Measurements from ENCODE around the gene DENND5B.
"Not testable (repeated sequence)": the region's sequence is repeated elsewhere in the genome, so short reads cannot be mapped to it uniquely, and the experiment has no call there.

The DENND5B gene

DNA sequence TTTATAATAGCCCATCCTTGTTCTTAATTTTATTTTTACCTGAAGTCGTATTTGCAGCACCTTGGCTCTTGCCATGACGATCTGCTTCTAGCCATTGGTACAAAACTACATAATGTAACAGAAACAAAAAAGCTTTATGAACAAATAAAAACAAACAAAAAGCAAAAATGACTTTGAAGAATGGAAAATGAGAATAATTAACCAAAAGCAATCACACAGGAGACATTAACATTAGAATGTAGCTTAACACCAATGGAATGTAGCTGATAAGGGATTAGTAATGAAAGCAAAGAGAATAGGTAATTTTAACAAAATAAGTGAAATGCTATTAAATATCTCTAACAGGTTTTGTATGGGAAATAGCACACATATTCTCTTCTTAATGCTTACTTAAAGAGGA, 91.4 kb downstream of the DENND5B start:
- no peak for DNase-seq

DNA sequence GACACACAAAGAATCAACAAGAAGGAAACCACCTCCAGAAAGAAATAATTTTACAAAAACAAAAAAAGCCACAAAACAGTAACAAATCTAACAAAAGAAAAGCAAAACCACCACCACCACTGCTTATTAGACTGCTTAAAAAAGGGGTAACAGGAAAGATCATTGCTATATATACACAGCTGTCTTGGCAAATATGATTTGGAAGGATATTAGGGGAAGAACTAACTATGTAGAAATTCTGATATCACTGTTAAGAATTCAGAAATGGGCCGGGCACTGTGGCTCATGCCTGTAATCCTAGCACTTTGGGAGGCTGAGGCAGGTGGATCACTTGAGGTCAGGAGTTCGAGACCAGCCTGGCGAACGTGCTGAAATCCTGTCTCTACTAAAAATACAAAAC, 92.5 kb downstream of the DENND5B start:
- DNase-seq, result no peak

DNA sequence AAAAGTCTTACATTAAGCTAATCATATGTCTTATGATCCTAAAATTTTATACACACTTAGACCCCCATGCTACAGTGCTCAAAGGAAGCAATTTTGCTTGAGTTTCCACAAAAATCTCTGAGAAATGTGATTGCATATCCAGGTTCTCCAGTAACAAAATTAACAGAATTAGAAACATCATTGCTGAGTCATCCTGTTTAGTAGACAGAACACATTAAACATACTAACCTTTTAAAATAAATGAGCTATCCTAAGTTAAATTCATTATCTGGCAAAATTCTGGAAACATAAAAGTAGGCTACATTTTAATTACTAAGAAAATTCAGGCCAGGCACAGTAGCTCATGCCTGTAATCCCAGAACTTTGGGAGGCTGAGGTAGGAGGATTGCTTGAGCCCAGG, 94.7 kb downstream of the DENND5B start:
- DNase-seq, result no peak

DNA sequence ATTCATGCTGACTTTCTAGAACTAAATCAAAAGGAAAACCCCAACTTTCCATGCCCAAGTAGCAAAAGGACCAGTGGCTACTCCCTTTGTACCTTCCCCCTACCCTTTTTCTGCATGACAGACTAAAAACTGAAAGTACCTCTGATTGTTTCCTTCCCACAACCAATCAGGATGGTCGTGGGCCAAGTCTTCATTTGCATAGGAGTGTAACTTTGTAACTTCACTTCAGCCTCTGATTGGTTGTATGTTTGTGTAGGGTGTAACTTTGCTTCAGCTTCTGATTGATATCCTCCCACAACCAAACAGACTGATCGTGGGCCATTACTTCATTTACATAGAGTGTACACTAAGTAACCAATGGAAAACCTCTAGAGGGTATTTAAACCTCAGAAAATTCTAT, 96.5 kb downstream of the DENND5B start:
- DNase-seq, result no peak

DNA sequence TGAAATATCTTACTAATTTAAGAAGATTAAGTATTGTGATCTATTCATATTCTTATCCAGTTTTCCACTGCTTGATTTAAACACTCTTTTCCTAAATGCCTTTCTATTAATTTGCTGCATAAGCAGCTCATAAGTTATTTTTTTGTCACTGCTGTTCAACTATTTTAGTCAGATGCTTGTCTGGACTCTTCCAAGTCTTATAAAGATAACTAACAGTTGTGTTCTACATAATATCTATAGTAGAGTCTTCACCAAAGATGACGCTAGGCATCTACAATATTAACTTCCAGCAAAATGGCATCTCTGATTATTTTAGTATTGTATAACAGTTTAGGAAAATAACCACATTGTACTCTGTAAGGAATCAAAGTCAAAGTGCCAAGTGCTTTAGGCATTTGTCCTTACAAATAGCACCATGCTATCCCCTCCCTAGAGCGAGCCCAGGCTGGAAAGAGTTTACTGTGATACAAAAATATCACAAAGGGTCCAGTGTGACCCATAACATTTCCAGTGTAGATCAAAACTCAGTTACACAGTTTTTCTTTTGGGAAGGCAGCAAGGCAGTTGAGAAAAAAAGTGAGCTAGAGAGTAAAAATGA, 98.2 kb downstream of the DENND5B start:
- DNase-seq, result no peak

DNA sequence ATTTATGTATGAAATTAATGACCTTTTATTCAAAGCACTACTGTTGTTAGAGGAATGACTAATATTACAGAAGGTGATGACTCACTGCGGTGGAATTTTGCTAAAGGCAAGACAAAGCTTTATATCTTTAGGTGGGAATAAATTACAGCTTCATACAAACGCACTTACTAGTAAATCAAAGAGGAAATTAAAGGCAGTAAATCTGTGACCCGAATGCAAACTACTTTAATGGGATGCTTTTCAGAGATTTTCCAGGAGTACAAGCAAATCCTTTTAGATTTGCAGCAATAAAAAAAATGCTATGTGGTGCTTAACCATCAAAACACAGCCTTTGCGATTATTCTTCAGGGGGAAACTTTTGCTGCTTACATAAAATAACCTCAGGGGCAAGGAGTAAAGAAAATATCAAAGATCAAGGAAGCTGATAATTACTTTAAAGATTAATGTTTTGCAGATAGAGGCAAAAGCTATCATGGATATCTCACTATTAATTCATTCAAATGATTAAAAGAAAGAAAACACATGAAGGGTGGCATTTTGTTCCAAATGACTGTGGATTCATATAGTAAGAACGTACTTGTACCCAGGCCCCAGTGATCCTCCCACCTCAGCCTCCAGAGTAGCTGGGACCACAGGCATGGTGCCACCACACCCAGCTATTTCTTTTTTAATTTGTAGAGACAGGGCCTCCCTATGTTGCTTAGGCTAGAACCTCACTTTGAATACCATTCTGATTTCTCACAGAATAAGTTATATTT, 98.9 kb downstream of the DENND5B start:
- DNase-seq, result no peak

DNA sequence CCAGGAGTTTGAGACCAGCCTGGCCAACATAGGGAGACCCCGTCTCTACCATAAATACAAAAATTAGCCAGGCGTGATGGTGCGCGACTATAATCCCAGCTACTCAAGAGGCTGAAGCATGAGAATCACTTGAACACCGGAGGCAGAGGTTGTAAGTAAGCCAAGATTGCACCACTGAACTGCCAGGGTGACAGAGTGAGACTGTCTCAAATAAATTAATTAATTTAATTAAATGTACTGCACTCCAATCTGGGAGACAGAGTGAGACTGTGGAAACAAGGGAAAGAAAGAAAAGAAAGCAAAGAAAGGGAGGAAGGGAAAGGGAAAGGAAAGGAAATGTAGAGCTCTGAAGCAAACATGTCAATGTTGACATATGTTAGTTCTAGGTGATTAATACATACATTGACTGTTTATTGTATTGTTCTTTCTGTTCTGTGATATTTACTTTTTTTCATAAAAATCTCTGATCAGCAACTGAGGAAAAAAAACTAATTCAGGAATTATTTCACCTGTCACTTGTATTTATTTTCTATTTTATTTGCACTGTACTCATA, 99.6 kb downstream of the DENND5B start:
- no peak for DNase-seq

DNA sequence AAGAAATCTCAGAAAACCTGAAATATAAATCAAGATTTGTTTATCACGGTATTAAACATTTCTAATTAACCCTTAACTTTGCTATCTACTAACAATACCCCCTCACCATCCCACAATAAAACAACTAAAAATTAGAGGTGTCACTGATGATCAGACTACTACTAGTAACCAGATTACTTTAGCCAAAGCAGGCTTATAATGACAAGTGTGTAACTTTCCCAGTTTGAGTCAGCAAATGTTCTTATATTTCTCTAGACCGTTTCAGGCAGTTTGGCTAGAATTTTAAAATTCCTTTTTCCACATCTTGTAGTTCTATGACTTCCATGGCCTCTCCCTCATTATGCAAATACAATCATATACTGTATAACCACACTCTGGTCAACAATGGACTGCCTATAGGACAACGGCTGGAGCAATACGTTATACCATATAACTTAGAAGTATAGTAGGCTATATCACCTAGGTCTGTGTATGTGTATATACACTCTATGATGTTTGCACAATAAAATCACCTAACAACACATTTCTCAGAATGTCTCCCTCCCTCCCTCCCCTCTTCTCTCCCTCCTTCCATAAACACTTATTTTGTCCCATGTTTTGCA, 102.1 kb downstream of the DENND5B start:
- DNase-seq, result no peak

DNA sequence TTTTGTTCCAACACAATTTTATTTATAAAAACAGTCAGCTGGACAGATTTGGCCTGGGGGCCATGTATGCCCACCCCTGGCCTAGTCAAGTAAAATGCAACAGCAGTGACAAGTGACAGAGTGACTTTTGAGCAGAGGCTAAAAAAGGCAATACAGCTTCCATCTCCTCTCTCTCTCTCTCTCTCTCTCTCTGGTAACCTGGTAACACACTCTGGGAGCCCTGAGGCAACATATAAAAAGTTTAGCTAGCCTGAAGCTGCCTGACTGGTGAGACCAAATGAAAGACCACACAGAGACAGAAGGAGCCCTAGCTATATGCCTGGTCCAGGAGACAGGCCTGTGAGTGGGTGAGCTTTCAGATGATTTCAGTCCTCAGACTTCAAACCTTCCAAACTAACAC, 105.4 kb downstream of the DENND5B start:
- DNase-seq, result no peak

DNA sequence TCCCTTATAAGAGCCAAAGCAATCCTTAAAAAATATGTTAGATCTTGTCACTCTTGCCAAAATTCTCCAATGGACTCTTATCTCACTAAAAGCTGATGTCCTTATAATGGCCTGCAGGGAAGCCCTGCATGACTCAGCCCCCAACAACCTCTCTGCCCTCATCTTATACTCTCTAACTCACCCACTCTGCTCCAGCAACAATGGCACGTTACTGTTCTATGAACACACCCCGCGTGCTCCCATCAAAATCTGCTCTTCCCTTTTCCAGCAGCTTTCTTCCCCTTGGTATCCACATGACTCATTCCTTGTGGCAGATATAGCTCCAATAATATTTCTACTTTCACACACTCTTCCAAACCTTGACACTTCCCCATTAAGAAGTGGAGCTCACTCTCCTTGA, 108.1 kb downstream of the DENND5B start:
- no peak for DNase-seq

DNA sequence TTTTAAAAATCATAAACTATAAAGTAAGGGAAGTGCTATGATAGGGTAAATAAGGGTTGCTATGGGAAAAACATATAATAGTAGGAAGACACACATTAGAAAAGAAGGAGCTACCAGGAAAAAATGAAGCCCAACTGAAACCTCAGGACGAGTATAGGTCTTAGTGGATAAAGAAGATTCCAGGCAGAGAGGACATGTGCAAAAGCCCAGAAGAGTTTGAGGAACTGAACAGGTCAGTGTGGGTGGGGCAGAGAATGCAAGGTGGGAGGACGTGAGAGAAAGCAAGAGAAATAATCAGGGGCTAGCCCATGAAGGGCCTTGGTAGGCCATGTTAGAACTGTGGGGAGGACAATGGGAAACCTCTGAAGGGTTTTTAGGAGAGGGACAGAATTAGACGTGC, 109.5 kb downstream of the DENND5B start:
- no peak for DNase-seq

DNA sequence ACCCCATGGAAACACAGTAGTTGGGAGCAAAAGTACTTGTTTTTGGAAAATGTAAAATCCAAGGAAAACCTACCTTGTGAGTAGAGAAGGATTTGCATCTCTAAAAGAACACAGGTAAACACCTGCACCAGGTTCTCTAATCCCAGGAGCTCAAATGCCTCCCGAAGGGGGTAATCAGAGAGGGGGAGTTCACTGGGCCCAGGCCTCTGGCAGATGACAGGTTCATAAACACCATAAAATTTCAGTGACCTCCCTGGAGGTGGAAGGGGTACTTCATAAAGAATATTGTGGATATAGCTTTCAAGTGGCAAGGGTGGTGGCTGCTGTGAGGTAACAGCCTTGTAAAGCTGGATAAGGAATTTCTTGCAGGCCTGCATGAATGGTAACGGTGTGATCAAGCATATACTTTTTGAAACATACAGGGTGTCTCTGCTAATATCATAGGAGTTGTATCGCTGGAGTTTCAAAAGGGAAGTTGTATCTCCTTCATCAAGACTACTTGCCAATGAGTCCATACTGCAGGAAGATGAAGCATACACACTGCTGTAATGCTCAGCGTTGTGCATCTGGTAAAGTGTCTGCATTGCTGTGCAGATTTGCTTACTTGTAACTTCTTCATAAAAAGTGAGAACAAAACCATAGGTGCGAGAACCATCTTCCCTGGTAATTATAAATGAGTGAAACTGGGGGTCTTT, 111.3 kb downstream of the DENND5B start:
- DNase-seq, result no peak

DNA sequence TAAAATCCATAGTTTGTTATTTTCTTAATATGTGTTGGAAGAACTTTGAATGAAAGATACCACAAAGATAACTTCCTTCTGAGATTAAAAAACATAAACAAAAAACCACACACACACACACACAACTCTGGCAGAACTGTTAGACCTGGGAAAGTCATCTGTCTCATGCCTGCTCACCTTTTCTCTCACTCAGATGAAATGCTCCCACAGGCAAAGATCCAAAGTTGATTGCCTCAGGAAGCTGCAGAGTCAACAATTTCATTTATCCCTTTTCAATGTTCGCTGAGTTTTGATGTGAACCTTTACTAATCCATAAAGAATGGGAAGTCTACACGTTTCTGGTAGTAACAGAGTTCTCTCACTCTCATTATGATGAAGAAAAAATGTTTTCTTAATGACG, 112.0 kb downstream of the DENND5B start:
- no peak for DNase-seq

DNA sequence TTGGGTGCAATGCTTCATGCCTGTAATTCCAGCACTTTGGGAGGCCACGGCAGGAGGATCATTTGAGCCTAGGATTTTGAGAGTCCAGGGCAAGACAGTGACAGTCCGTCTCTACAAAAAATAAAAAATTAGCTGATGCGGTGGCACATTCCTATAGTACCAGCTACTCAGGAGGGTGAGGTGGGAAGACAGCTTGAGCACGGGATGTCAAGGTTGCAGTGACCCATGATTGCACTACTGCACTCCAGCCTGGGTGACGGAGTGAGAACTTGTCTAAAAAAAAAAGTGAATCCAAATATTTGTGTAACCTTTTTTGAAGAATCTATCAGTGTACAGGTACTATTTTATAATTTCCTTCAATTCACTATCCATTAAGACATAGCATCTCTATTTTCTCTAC, 112.5 kb downstream of the DENND5B start:
- no peak for DNase-seq

DNA sequence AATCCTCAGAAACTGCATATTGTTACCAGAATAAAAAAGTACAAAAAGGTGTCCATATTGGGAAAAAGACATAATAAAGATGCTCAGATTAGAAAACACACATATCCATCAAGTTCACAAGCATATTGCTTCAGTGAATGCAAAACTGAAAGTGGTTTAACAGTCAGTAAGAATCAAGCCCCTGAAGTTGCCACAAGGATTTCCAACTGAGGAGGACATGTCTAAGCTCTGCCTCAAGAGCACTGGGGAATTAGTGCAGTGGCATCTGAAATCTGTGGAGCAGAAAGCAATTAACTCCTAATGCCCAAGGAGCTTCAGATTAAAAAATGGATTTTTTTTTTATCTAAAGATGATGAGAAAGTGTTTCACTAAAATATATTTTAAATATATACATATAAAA, 113.2 kb downstream of the DENND5B start:
- no peak for DNase-seq

DNA sequence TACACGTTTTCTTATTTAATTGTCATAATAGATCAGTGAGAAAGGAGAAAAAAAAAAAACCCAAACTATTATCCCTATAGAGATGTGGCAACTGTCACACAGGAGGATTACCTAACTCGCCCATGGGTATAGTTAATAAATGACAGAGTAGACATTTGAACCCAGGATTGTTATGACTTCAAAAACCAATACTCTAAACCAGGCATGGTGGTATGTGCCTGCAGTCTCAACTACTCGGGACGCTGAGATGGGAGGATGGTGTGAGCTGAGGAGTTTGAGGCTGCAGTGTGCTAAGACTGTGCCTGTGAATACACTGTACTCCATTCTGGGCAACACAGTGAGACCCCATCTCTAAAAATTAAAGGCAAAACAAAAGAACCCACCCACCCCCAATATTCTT, 114.5 kb downstream of the DENND5B start:
- no peak for DNase-seq

DNA sequence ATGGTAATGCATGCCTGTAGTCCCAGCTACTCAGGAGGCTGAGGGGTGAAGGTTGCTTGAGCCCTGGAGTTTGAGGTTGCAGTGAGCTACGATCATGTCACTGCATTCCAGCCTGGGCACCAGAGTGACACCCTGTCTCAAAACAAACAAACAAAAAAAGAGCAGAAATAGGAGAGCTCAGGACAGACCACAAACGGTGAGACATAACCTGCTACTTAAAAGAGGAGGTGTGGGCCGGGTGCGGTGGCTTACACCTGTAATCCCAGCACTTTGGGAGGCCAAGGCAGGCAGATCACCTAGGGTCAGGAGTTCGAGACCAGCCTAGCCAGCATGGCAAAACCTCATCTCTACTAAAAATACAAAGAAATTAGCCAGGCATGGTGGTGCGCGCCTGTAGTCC, 115.3 kb downstream of the DENND5B start:
- DNase-seq, result not testable (repeated sequence)

DNA sequence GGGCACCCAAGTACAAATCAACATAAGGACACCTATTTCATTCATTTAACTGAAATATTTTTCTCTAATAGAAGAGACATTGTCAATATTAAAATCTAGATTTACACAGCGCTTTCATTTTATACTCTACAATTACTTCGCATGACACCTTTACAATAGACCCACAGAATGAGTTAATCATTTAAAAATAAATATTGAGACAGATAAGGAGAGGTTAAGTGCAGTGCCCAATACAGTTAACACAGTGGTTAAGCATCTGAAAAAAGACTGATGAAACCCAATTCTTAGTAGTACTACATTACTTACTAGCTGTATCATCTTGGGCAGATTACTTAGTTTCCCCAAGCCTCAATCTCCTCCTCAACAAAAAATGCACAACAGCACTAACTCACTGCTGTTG, 116.2 kb downstream of the DENND5B start:
- DNase-seq, result no peak

DNA sequence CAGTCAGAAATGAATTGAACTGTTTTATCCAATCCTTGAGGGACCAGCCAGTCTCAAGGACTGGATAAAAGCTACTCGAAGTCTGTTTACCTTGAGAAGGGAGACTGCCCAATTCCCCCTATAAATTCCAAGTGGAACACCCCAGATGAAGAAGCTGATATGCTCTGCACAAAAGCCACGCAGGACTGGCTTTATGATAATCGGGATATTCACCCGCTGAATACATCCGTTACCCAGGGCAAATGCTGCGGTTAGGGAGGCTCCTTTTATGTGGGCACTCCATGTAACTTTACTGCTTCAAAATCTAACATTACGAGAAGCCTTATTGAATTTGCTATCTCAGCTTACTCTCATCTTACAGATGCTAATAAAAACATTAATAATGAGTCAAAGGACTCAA, 119.1 kb downstream of the DENND5B start:
- DNase-seq, result no peak

DNA sequence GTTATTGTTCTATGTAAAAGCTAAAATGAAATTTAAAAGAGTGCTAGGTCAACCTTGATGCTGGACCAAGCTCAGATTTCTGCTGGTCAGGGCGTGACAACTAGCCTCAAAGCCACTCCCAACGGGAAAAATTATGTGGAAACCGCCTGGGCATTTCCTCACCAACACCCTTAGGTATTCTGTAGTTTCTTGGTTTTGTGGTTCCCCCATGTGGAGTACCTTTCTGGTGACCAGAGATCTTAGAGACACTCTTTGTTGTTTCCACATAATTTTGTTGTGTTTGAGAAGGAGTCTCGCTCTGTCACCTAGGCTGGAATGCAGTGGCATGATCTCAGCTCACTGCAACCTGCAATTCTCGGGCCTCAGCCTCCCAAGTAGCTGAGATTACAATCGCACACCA, 119.9 kb downstream of the DENND5B start:
- no peak for DNase-seq

DNA sequence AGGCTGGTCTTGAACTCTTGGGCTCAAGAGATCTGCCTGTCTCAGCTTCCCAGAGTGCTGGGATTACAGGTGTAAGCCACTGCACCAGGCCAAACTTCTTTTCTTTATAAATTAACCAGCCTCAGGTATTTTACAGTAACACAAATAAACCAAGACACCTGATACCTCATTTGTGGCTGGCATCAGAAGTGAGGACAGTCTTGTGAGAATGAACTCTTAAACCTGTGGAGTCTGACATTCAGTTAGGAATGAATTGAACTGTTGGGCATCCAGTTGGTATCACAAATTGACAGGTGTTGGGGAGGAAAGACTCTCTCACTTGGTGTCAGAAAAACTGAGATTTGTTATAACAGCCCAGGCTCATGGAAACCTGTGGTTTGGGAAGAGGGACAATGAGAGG, 120.5 kb downstream of the DENND5B start:
- DNase-seq, result no peak

DNA sequence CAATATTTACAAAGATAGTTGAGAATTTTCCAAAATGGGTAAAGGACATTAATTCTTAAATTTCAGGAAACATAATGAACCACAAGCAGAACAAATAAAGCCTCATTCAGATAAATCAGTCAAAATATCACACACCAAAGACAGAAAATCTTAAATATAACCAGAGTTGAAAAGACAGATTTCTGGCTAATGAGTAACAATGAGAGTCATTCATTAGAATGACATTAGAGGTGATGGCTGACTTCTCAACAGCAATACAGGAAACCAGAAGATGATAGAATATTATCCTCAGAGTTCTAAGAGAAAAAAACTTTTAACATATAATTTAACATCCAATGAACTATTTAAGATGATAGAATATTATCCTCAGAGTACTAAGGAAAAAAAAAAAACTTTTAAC, 124.2 kb downstream of the DENND5B start:
- no peak for DNase-seq

DNA sequence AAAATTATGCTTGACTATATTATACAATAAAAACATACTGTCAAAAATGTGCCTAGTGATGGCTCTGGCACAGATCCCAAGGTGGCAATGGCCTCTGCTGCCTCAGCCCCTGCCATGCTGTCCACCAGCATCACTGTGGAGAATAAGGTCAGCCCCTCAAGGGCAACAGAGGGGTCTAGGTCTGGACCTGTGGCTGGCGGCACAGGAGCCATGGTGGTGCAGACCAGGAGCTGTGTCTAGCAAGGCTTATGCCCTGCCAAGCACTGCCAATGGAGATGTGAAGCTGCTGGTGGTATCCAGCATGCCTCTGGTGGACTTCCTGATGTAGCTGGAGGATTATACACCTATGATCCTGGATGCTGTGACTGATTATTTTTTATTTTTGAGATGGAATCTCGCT, 125.9 kb downstream of the DENND5B start:
- DNase-seq, result no peak

DNA sequence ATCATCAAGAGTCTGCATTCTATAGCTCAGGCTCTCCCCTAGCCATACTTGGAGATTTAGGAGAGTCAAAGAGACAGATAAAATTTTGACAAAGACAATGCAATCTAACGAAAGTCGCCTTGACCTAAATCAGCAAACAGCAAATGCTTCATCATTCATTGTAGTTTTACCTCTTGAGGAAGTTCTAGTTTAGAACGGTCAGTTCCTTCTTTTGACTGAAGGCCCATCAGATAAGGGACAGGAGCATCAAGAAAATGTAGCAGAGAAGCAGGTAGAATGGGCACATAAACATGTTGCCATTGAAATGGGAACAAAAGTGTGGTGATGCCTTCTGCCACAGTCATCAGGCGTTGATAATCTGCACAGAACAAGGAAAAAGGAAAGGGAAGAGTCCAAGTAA, 130.9 kb downstream of the DENND5B start:
- no peak for DNase-seq

Data from cortex of kidney (tissue), 1 donor.